ENCODE data around the gene SULF2. TPM values are rescaled to one million over a fixed set of nuclear protein-coding genes. Genes with fewer than 3 reads are reported as not detected.

Gene SULF2
- total RNA-seq, 1 donor from 2014 or later, result 97.8 TPM

GRCh38 chr20:47774131-47774777 lies 11.0 kb downstream of the SULF2 start:
- peaks cover 13% of the 10 kb centered on the region for H3K4me1 Mint-ChIP-seq (ENCODE audit: low read depth, unreplicated experiment)
- TF ChIP-seq CTCF (IDR thresholded peaks at IDR 0.05; ENCODE audit: partially characterized antibody, unreplicated experiment), result no peak
- H3K36me3 Mint-ChIP-seq (ENCODE audit: unreplicated experiment), result peaks cover 5% of the 10 kb centered on the region
- peaks cover 9% of the 10 kb centered on the region for H3K27me3 Mint-ChIP-seq (ENCODE audit: unreplicated experiment)
- no peak overlapping the region for H3K4me3 Mint-ChIP-seq (ENCODE audit: unreplicated experiment)
- H3K9me3 Mint-ChIP-seq (ENCODE audit: unreplicated experiment), result no peaks in the 10 kb centered on the region
- DNase-seq, result no peak
- no peak overlapping the region for H3K27ac Mint-ChIP-seq (ENCODE audit: unreplicated experiment)

- peaks cover 8% of the 10 kb centered on the region for H3K4me1 Mint-ChIP-seq (ENCODE audit: low read depth, unreplicated experiment)
- no peak for DNase-seq
- no peak overlapping the region for H3K27ac Mint-ChIP-seq (ENCODE audit: unreplicated experiment)
Measured at GRCh38 chr20:47773371-47773786, 11.9 kb downstream of the SULF2 start.

GRCh38 chr20:47770935-47771334 lies 14.3 kb downstream of the SULF2 start:
- no peak for DNase-seq
- peaks cover 8% of the 10 kb centered on the region for H3K27me3 Mint-ChIP-seq (ENCODE audit: unreplicated experiment)
- no peak overlapping the region for H3K4me3 Mint-ChIP-seq (ENCODE audit: unreplicated experiment)
- H3K27ac Mint-ChIP-seq (ENCODE audit: unreplicated experiment), result no peak overlapping the region
- peaks cover 5% of the 10 kb centered on the region for H3K36me3 Mint-ChIP-seq (ENCODE audit: unreplicated experiment)
- TF ChIP-seq CTCF (IDR thresholded peaks at IDR 0.05; ENCODE audit: partially characterized antibody, unreplicated experiment), result no peak
- peaks cover 7% of the 10 kb centered on the region for H3K4me1 Mint-ChIP-seq (ENCODE audit: low read depth, unreplicated experiment)
- H3K9me3 Mint-ChIP-seq (ENCODE audit: unreplicated experiment), result no peaks in the 10 kb centered on the region

More at GRCh38 chr20:47773371-47773786, 11.9 kb downstream of the SULF2 start:
- no peak for TF ChIP-seq CTCF (IDR thresholded peaks at IDR 0.05; ENCODE audit: partially characterized antibody, unreplicated experiment)
- H3K9me3 Mint-ChIP-seq (ENCODE audit: unreplicated experiment), result no peaks in the 10 kb centered on the region
- H3K27me3 Mint-ChIP-seq (ENCODE audit: unreplicated experiment), result peaks cover 10% of the 10 kb centered on the region
- no peak overlapping the region for H3K4me3 Mint-ChIP-seq (ENCODE audit: unreplicated experiment)
- peaks cover 5% of the 10 kb centered on the region for H3K36me3 Mint-ChIP-seq (ENCODE audit: unreplicated experiment)

- Mint-ChIP-seq H3K36me3 (ENCODE audit: unreplicated experiment) (peaks cover 5% of the 10 kb centered on the region), H3K4me3 (ENCODE audit: unreplicated experiment) (no peak overlapping the region), H3K27me3 (ENCODE audit: unreplicated experiment) (peaks cover 8% of the 10 kb centered on the region), H3K9me3 (ENCODE audit: unreplicated experiment) (peaks cover 2% of the 10 kb centered on the region), H3K27ac (ENCODE audit: unreplicated experiment) (no peak overlapping the region), H3K4me1 (ENCODE audit: low read depth, unreplicated experiment) (peaks cover 10% of the 10 kb centered on the region)
- TF ChIP-seq CTCF (IDR thresholded peaks at IDR 0.05; ENCODE audit: partially characterized antibody, unreplicated experiment), result no peak
- DNase-seq, result no peak
Measured at GRCh38 chr20:47768016-47768824, 17.1 kb downstream of the SULF2 start.
